GM18870 (cell line): ENCODE results near the gene ZNF23.
"Not testable (repeated sequence)": the region's sequence is repeated elsewhere in the genome, so short reads cannot be mapped to it uniquely, and the experiment has no call there.

Experiments
- ATAC-seq: cut with Tn5 transposase; IDR thresholded peaks from one replicate; pipeline ENCODE4 v1.9.1; 2021; ENCODE audit warnings: moderate library complexity; ENCODE audit not compliant: unreplicated experiment

Gene ZNF23

DNA sequence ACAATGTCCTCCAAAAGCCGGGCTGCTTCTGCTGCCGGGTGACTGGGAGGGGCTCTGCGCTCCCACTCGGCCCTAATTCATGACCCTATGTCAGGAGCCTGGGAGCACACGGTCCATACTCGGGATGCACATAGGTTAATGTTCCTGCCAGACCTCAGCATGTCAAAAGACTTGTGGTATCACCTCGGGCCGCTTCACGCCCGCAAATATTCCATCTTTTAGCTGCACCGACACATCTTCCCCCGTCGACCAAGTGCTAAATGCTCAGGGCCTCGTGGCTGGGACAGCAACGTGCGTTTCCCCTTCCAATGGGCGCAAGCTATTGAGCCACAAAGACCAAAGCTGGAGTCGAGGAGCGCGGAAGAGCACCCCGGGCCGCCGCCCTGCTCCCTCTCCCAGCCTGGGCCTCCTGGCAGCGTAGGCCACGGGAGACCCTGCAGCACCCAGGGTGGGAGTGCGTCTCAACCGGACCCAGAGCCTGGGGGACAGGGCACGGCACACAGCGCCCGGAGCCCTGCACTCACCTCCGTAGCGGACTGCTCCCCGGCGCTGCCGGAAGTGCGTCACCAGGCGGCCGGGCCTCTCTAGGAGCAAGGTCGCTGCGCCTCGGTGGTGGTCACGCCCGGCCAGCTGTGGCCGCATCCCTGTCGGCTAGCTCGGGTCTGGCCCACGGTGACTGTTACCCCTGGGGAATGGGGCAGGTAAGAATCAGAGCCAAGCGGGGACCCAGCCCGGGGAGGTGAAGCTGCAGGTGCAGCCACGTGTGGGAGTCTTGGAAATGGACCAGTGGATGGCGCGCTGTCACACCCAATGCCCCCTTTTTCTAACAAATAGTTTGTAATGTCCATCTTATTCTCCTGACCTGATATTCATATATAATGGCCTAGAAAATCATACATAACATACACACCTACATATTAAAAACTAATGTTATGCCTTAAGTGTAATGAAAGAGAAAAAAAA lies at the start of gene ZNF23:
ZNF23 (minus strand) TSS at position 562 of the 963 bp plus-strand sequence. CDS start 5,451 bp downstream, outside the sequence.
- peak; percentile 73 for ATAC-seq

DNA sequence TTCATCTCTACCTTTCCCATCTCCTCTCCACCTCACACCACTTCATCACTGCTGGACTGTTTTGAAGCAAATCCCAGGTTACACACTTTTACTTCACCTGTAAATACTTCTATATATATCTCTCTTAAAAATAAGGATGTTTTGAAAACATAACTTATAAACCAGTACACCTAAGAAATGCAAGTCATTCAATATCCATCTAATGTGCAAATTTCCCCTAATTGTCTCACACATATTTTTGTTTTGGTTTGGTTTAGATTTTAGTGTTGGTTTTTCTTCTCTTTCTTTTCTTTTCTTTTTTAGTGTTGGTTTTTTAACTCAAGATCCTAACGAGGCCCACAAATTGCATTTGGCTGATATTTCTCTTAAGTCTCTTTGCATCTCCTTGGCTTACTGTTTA lies 45.0 kb upstream of the ZNF23 start:
- ATAC-seq = no peak

DNA sequence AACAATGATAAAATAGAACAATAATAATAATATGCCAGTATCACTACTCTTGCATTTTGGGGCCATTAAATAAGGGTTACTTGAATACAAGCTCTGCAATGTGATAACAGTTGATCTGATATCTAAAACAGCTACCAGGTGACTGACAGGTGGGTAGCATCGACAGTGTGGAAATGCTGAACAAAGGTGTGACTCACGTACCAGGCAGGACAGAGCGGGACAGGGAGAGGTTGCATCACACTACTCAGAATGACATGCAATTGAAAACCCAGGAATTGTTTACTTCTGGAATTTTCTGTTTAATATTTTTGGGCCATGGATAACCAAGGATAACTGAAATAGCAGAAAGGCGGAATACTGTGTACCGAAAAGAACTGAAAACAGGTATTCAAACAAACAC lies 42.9 kb upstream of the ZNF23 start:
- no peak for ATAC-seq

DNA sequence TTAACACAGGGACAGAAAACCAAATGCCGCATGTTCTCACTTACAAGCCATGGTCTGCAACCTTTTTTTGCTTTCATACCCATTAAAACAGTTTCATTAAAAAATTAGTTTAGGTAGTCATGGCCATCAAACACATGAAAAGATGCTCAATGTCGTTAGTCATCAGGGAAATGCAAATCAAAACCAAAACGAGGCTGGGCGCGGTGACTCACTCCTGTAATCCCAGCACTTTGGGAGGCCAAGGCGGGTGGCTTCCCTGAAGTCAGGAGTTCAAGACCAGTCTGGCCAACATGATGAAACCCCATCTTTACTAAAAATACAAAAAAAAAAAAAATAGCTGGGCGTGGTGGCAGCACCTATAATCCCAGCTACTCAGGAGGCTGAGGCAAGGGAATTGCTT lies 42.0 kb upstream of the ZNF23 start:
- ATAC-seq = not testable (repeated sequence)

DNA sequence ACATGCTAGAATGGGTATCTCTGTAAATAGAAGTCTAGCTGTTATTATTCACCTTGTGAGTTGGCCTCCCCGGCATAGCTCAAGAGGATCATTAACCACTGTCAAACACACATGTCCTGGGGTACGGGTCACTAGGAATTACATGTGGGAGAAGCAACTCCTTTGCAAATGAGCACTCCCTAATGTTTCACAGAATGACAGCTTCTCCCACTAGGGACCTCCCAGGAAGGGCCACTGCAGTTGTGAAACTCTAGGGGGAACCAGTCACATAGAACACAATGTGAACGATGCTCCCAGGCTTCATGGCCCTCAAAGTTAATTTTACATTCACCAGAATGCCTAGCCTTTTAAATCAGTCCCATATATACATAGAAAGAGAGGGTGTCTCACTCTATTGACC lies 39.5 kb upstream of the ZNF23 start:
- ATAC-seq = no peak

DNA sequence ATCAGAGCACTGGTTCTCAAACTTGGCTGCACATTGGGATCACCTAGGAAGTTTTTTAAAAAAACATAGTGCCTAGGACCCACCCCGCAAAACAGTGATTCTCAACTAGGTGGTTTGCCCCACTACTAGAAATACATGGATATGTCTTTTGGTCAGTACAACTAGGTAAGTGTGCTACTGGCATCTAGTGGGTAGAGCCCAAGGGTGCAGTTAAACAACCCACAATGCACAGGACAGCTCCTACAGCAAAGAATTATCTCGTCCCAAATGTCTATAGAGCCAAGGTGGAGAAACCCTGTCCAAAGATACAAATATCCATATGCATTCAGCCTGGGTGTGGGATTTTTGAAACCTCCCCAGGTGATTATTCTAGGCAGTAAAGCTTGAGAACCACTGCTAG lies 38.9 kb upstream of the ZNF23 start:
- ATAC-seq = no peak

DNA sequence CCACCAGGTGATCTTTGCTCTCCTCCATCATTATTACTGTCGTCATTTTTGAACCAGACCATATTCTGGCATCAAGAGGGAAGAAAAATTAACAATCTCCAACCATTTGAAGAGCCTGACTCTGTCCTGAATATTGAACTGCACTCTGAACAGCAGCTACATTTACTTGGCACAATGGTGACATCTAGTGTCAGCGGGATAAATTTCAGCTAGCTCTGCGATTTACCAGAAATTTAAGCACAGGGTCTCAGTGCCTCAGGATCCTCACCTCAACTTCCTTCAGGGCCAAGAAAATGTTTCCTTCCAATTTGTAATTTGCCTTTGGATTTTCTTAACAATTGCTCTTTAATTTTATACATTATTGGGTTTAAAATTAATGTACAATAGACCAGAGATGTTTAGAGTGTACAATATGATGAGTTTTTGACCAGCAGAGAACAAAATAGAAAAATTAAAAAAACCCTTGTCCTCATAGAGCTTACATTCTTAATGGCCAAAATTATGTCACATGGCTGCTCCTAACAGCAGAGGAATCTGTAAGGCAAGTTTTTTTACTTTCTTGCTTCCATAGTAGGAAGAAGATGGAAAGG lies 37.8 kb upstream of the ZNF23 start:
- ATAC-seq = peak; percentile 43

DNA sequence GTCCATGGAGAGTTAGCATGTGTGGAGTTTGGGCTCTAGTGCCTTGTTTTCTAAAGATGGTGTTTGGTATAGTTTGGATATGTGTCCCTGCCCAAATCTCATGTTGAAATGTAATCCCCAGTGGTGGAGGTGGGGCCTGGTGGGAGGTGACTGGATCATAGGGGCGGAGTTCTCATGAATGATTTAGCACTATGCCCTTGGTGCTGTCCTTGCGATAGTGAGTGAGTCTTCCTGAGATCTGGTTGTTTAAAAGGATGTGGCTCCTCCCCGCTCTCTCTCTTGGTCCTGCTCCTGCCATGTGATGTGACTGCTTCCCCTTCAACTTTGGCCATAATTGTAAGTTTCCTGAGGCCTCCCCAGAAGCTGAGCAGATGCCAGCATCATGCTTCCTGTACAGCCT lies 36.0 kb upstream of the ZNF23 start:
- ATAC-seq = no peak

DNA sequence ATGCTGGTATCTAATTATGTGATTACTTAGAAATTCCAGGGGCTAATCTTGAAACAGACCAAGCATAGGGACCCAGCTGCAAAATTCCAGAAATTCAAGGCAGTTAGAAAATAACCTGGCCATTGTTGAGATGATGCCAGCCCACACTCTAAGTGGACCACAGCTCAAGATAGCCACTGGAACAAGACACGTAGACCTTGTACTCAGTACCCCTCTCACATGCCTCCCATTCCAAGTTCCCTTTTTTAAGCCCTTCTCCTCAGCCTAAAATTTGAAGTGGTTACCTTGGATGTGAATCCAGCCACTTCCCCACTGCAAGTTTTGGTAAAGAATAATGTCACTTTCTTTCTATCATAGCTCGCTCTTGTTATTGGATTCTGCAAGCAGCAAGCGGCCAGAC lies 31.2 kb upstream of the ZNF23 start:
- ATAC-seq = no peak

DNA sequence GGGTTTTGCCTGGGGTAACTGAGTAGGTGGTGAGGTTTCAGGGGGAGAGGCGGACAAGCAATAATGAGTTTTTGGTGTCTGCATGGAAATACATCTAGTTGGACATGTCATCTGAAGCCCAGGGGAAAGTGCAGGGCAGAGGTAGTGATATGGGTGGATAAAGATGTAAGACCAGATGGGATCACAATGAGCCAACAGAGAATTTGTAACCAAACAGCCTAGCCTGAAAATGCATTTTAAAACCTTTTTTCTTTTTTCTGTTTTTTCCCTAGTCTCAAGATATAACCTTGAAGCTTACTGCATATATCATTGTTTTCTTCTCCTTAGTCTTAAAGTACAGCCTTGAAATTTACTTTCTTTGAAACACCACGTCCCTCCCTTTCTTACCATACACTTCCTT lies 30.7 kb upstream of the ZNF23 start:
- ATAC-seq = no peak

DNA sequence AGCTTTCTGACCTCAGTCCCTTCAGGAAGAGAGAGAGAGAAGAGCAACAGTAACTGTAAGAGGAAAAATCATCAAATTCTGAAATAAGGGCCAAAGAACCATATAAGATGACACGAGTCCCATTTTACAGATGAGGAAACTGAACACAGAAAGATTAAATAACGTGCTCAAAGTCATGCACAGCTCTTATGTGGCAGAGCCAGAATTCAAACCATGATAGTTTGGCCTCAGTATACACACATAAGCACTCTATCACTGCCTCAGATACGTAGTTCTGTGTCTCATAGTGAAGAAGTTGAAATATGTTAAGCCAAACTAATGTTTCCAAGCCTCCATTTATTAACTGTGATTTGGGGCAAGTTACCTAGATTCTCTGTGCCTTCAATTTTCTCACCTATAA lies 29.0 kb upstream of the ZNF23 start:
- no peak for ATAC-seq

DNA sequence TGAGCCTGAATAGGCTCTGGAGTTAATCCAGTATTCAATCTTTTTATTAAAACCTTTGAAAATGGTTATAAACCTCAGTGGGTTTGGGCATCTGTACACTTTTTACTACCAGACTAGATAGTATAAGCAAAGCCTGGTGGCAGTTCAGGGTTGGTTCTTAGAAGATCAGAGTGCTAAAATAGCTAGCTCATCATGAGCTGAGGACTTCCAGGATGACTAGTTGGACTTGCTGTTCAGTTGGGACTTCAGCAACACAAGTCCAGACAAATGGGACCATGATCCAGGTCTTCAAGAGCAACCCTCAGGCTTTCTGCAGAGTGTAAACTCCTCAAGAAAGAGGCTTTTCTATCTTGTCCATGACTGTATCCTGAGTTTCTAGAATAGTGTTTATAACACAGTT lies 28.3 kb upstream of the ZNF23 start:
- no peak for ATAC-seq

DNA sequence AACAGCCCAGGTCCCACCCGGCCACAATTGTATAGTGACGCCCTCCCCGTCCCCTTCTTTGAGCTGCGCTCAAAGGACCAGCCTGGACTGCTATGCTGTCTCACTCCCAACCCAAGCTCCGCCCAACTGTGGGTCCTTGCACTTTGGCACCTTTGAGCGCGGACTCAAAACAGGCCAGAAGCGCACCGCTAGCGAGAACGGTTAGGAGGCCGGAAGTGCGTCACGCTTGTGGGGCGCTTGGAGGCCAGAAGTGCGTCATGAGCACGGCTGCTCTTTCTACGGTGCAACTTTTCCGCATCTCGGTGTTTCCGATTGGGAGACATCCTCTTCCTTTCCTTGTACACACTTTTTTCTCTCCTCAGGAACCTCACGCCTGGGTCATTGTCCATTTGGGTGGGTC lies 27.1 kb upstream of the ZNF23 start, which contains the start of gene ZNF19:
ZNF19 (minus strand) TSS at position 203 of the 400 bp plus-strand sequence. CDS start 7,210 bp downstream, outside the sequence.
- ATAC-seq = no peak

DNA sequence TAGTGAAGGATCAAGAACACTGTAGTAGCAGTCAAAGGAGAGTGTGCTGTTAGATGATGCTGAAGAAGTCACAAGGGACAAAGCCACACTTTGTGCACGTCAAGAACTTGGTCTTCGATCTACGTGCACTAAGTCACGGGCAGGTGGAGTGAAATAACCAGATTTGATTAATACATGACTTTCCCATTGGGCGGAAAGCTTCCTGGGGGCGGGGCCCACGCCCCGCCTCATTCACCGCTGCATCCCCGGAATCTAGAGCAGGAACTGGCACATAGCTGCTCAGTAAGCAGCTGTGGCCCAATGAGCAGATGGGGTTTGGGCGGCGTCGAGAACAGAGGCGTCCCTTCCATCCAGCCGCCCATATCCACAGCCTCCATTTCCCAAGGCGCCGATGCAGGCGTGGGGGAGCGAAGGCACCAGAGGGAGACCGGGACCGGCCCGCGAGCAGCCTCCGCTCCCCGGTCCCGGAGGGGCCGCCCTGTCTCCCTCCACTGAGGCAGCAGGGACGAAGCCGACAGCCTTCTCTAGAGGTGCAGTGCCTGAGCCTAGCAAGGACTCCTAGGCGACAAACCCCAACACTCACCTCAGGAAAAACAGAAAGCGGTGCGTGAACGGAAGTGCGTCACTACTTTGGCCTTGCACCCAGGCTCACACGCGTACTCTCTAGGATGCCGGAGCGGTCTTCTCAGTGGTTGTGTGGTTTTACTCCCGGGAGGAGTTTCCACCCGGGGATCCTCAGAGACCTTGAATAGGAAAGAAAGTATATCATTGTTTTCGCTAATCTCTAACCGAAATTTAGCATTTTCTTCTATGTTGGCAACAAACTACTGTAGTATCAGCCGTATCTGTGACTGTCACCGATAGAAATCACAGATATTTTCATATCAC lies 22.2 kb upstream of the ZNF23 start:
- peak; percentile 80 for ATAC-seq

DNA sequence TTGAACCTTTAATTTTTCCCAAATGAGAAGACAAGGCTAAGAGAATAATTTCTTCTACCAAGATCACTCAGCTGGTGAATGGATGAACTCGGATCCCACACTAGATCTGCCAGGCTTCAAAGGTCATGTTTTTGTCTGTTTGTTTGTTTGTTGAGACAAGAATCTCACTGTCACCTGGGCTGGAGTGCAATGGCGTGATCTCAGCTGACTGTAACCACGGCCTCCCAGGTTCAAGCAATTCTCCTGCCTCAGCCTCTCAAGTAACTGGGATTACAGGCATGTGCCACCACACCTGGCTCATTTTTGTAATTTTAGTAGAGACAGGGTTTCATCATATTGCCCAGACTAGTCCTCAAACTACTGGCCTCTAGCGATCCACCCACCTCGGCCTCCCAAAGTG lies 20.5 kb upstream of the ZNF23 start:
- ATAC-seq = no peak

DNA sequence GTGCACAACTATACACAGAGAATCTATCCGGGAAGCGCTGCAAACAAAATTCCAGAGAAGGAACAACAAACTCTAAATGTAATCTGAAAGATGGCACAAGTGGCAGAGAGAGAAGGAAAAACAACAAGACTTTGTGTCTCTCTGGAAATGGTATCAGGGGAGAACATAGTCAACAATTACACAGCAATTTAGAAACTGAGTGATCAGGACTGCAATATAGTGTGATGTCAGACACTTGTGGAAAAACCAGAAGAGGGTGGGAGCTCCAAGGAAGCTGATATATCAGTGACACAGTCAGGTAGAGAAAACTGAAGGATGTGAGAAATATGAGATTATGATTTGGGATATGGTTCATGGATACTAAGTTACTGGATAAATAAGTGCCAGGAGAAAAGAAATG lies 18.9 kb upstream of the ZNF23 start:
- ATAC-seq = no peak

DNA sequence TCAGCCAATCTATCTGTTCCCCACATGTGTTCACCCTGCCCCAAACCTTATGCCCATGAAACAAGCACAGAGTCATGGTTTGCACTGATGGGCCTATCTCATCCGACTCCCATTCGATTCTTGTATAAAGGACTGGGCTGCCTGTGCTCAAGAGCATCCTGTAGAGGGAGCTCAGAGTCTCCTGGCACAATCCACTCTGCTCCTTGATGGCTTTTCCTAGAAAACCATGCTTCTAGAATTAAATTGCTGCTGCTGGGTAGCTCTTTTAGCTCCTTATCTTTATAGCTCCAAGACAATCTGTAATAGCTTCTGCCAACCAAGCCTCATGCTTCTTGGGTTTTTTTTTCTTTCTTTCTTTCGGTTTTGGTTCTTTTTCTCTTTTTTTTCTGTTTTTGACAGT lies 17.4 kb upstream of the ZNF23 start:
- no peak for ATAC-seq

DNA sequence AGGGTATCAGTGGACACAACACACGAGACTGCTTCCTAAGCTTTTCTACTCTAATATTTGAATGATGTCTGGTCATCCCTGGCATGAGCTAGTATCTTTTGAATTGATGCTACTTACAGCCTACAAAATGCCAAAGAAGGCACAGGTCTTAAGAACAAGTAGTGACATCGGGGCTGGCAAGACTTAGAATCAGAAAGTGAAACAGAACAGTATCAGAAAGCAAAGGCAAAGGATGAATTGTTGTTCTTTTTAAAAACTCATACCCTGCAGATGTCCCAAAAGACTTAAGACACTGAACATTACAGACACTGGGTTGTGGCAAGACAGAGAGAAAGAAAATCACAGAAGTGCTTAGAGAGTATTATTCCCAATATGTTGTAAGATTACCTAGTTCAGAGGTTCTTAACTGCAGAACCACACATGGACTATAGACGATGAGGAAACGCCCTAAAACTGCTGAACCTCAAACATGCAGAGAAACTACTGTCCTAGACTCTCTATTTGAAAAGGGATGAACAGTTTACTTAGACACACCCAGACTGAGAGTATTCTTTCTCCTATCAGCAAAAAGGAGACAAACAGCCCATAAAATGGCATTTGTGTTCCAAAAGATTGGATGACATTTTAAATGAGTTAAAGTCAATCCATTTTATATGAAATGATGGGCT lies 14.5 kb upstream of the ZNF23 start:
- ATAC-seq = no peak

DNA sequence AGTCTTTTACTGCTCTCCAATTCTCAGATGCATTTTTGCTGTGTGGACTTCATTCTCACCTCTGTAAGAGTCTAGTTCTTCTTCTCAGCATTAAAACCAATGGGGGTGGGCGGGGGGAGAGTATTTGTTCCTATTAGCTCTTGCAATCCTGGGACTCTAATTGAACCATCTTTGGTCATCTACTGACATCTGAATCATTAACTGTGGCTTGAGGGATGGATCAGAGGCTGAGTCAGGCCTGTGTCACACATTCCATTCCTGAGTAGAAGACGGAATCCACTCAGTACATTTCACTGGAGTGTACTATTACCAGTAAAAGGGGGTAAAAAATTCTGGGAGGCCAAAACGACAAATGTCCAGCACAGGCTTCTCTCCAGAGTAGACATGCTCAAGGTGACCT lies 12.8 kb upstream of the ZNF23 start:
- no peak for ATAC-seq

DNA sequence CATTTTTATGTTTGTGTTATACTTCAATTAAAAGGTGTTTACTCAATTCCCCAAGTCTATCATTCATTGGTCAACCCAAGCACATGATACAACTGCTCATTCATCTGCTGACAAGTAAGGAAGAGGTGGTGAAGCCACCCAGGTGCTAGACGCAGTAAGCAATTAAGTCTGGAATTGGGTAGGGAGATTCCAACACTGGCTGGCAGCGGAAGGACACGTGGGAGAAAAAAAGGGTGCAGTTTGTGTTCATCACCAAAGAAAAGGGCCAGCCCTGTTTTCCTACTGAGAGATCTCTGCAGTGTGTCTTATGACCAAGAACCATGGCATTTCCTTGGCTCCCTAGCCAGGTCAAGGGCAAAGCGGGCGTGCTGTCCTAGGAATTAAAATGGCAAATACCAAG lies 11.8 kb upstream of the ZNF23 start:
- no peak for ATAC-seq

DNA sequence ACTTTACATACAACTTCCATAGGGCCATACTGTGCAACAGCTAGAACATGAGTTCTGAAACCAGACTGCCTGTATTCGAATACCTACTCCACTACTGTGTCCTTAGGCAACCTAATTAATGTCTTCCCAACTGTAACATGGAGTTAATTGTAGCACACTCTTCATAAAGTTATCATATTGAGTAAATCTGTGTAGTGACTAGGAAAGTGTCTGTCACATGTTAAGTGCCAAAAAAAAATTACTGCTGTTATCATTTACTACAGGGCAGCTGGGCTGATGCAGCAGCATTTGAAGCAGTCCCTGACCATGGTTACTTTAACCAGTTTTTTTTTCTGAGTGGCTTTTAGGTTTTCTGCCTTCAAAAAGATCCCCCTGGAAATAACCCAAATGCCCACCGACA lies 10.9 kb upstream of the ZNF23 start:
- no peak for ATAC-seq
